ENCODE measurements around the gene FHOD3. TPM values are rescaled to one million over a fixed set of nuclear protein-coding genes. Genes with fewer than 3 reads are reported as not detected.

FHOD3 gene
- total RNA-seq, 1 experiment from 2014 or later, result 5.0 TPM

DNA sequence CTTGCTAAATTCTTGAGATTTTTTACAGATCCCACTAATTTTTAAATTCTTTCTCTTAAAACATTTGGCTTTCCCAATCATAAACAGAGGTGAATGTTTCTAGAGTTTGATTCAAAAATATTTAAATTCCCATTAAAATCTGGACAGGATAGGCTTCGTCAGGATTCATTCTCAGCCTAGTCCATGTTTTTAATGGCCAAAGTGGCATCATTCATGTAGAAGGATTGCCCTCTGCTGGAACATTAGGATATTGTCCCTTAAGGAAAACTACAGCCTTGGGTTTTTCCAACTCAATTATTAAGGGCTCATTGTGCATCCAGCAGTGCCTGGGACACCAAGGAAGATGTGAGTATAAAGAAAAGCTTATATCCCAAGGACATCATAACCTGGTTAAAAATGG is 459.6 kb downstream of the FHOD3 start:
- H3K36me3 Mint-ChIP-seq (ENCODE audit: insufficient read depth, unreplicated experiment), result no peaks in the 10 kb centered on the region
- H3K27me3 Mint-ChIP-seq (ENCODE audit: insufficient read depth, unreplicated experiment), result no peaks in the 10 kb centered on the region
- ChIA-PET CTCF (interaction anchor here (0.5 to 6.6 kb wide), 29 partner anchors 8 to 1236 kb away, joined by 3 to 135 read pairs (median 4); partner anchors contain the start of gene MOCOS), POLR2A (interaction anchor here (0.7 to 1.8 kb wide), 3 partner anchors 69 to 659 kb away, joined by 4 to 8 read pairs (median 4); no protein-coding TSS in a partner anchor)
- DNase-seq (ENCODE audit: unreplicated experiment), result peak; percentile 70
- no peak overlapping the region for H3K4me3 Mint-ChIP-seq (ENCODE audit: unreplicated experiment)
- intact Hi-C loops (cut with micrococcal nuclease), result loop anchor here (1.0 to 10.0 kb wide), 7 partner anchors 69 to 1000 kb away; no protein-coding TSS in a partner anchor
- H3K27ac Mint-ChIP-seq (ENCODE audit: low read depth, unreplicated experiment), result no peak overlapping the region
- no peaks in the 10 kb centered on the region for H3K9me3 Mint-ChIP-seq (ENCODE audit: unreplicated experiment)
- BruUV-seq (replicated peaks), result no TSS peak
- TF ChIP-seq CTCF (IDR thresholded peaks at IDR 0.05; ENCODE audit: unreplicated experiment), result peak; percentile 79
- H3K4me1 Mint-ChIP-seq (ENCODE audit: insufficient read depth, unreplicated experiment), result peaks cover 11% of the 10 kb centered on the region

DNA sequence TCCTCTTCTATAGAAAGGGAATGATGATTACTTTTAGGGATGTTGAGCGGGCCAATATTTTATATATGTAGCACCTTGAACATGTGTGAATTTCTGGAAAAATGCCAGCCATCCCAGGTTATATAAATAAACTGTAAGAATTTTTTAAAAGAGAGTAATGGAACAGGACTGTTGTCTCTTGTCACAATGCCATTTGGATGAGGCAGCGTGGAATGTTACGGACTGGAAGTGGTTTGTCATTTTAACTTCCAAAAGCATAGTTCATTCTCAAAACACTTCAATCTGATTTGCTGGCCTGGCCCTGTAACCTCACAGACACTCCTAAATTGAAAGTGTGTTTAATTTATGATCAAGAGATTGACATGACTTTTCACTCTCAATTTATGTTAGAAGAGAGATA is 460.5 kb downstream of the FHOD3 start:
- H3K9me3 Mint-ChIP-seq (ENCODE audit: unreplicated experiment), result no peaks in the 10 kb centered on the region
- no peaks in the 10 kb centered on the region for H3K36me3 Mint-ChIP-seq (ENCODE audit: insufficient read depth, unreplicated experiment)
- ChIA-PET POLR2A (interaction anchor here (1.3 to 1.8 kb wide), 2 partner anchors 70 to 71 kb away, joined by 4 to 8 read pairs; no protein-coding TSS in a partner anchor), CTCF (interaction anchor here (0.6 to 6.6 kb wide), 24 partner anchors 9 to 697 kb away, joined by 3 to 135 read pairs (median 4); partner anchors contain the start of gene MOCOS)
- peaks cover 11% of the 10 kb centered on the region for H3K4me1 Mint-ChIP-seq (ENCODE audit: insufficient read depth, unreplicated experiment)
- H3K27ac Mint-ChIP-seq (ENCODE audit: low read depth, unreplicated experiment), result no peak overlapping the region
- H3K27me3 Mint-ChIP-seq (ENCODE audit: insufficient read depth, unreplicated experiment), result no peaks in the 10 kb centered on the region
- intact Hi-C loops (cut with micrococcal nuclease), result loop anchor here (1.0 to 10.0 kb wide), 7 partner anchors 70 to 1001 kb away; no protein-coding TSS in a partner anchor
- no peak overlapping the region for H3K4me3 Mint-ChIP-seq (ENCODE audit: unreplicated experiment)
- BruUV-seq (replicated peaks), result no TSS peak
- no peak for DNase-seq (ENCODE audit: unreplicated experiment)
- no peak for TF ChIP-seq CTCF (IDR thresholded peaks at IDR 0.05; ENCODE audit: unreplicated experiment)

DNA sequence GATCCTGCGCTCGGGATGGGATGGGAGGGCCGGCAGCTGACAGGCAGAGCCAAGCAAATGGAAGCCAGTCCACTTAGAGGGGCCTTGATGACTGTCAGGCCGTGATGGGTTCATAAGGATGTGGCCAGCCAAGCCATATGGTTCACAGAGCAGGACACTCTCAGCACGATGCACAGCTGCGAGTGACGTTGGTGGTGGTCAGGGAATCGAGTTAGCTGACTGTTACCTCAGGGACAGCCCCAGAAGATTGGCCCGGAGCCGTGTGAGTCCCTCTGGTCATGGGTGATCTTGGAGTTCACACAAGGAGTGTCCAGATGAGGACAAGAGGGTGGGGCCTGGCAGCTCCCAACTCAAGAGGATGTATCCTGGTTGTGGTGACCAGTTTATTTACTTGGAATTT is 461.1 kb downstream of the FHOD3 start:
- BruUV-seq (replicated peaks), result no TSS peak

More for the DNA sequence above, 461.1 kb downstream of the FHOD3 start:
- intact Hi-C loops (cut with micrococcal nuclease), result loop anchor here (5.0 to 10.0 kb wide), 4 partner anchors 344 to 1001 kb away; no protein-coding TSS in a partner anchor
- Mint-ChIP-seq H3K4me1 (ENCODE audit: insufficient read depth, unreplicated experiment) (peaks cover 11% of the 10 kb centered on the region), H3K27me3 (ENCODE audit: insufficient read depth, unreplicated experiment) (no peaks in the 10 kb centered on the region), H3K36me3 (ENCODE audit: insufficient read depth, unreplicated experiment) (no peaks in the 10 kb centered on the region), H3K27ac (ENCODE audit: low read depth, unreplicated experiment) (no peak overlapping the region), H3K9me3 (ENCODE audit: unreplicated experiment) (no peaks in the 10 kb centered on the region), H3K4me3 (ENCODE audit: unreplicated experiment) (no peak overlapping the region)
- CTCF ChIA-PET, result interaction anchor here (0.7 to 6.6 kb wide), 4 partner anchors 10 to 186 kb away, joined by 3 to 135 read pairs (median 5); no protein-coding TSS in a partner anchor
- POLR2A ChIA-PET, result no interaction called here
- DNase-seq (ENCODE audit: unreplicated experiment), result no peak
- TF ChIP-seq CTCF (IDR thresholded peaks at IDR 0.05; ENCODE audit: unreplicated experiment), result no peak
